ENCODE results near the gene PNKD.

The PNKD gene

DNA sequence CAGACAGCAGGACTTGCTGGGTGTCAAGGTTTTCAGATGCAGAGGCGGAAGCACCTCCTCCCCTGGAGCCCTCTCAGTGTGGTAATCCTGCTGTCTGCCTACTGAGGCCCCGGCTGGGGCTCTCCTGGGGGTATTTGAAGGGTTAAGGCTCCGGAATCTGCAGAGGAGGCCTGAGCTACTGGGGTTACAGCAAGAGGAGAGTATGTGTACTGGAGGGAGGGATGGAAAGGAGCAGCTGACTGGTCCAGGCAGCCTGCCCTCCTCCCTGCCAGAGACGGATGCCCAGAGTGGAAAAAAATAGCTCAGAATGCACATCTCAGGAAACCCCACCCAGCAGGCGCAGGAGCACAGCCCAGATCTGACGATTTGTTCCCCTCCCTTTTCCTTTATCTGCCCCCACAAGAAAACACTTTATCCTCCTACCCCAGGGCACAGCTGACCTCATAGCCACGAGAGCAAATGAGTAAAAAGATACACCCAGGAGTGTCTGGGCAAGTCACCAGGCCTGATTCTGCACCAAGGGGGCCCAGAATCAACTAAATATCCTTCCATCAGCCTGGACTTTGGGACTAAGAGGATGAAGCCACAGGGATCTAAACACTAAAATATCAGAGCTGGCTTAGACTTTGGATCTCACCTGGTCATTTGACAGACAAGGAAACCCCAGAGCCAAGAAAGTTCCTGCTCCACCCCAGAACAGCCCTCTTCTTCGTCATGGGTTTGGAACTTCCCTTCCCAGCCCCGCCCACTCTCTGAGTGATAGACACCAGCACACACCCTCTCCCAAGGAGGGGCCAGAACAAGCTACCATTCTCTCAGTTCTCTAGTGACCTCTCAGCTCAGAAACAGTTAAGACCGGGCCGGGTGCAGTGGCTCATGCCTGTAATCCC is 16.5 kb downstream of the PNKD start:
- no peaks in the 10 kb centered on the region for H3K9me3 ChIP-seq (replicated peaks in 1 of 11)
- H3K9ac ChIP-seq, result peak overlapping the region; percentile 71 to 84 (median 79)
- H3K36me3 ChIP-seq, result peaks cover 0 to 51% (median 4%) of the 10 kb centered on the region in 11 experiments; a peak in 9 of 22 replicates
- peaks cover 82 to 98% (median 93%) of the 10 kb centered on the region in 10 experiments for H3K4me1 ChIP-seq
- H3K27me3 ChIP-seq, result no peaks in the 10 kb centered on the region
- H3K4me3 ChIP-seq, result peak overlapping the region; percentile 46 to 70 (median 60)
- TF ChIP-seq Cebpa-rat (IDR thresholded peaks at IDR 0.05), result peak in 1 of 11 experiments; percentile 49; a peak in 1 of 22 replicates
- H3K4me2 ChIP-seq, result peak overlapping the region; percentile 85 to 99 (median 95)
- peak overlapping the region; percentile 78 to 93 (median 87) for H3K27ac ChIP-seq
- H4K20me1 ChIP-seq, result peaks cover 0 to 95% (median 0%) of the 10 kb centered on the region in 11 experiments; a peak in 9 of 22 replicates

DNA sequence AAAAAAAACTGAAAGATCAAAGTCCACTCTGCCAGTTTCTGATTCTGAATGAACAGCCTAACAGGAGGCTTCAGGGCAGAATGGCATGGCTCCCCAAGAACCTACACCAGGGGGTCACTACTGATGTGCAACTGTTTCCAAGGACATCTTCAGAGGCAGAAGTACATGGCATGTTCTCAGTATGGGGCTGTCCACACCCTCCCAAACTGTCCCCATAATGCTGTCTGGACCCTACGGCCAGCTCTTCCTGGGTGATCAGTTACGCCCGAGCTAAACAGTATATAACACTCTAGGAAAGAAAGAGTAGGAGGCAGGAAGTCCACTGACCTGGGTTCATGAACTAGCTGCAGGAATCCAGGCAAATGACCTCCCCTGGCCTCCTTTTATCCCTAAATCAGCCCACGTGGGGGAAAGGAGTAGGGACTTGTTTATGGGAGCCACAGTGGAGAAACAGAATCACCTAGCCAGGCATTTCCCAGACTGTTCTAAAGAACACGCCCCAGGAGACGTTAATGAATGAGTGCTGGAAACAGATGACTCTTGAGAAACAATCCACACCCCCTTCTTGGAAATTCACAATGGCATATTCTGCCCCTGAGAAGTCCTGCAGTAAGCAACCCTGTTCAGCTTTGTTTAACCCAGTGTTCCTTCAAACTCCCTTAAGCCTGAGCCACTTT is 19.5 kb downstream of the PNKD start:
- H3K4me3 ChIP-seq, result peak overlapping the region in 4 of 10 experiments; percentile 79 to 84 (median 81); a peak in 8 of 20 replicates

GRCh38 chr2:218290316-218291261 is 20.3 kb downstream of the PNKD start:
- Histone ChIP-seq H3K9me3 (replicated peaks in 1 of 11) (no peaks in the 10 kb centered on the region), H4K20me1 (peaks cover 0 to 57% (median 0%) of the 10 kb centered on the region in 11 experiments; a peak in 7 of 22 replicates), H3K4me1 (peaks cover 58 to 92% (median 76%) of the 10 kb centered on the region in 10 experiments), H3K9ac (peak overlapping the region; percentile 63 to 92 (median 83); a peak in 21 of 22 replicates), H3K27ac (peak overlapping the region; percentile 67 to 94 (median 80)), H3K4me3 (peak overlapping the region in 8 of 10 experiments; percentile 60 to 84 (median 74); a peak in 13 of 20 replicates), H3K27me3 (no peaks in the 10 kb centered on the region), H3K4me2 (peak overlapping the region; percentile 62 to 99 (median 89)), H3K36me3 (peaks cover 0 to 13% (median 0%) of the 10 kb centered on the region in 11 experiments; a peak in 4 of 22 replicates)
- no peak for TF ChIP-seq Cebpa-rat (IDR thresholded peaks at IDR 0.05)

More for the DNA sequence above, 19.5 kb downstream of the PNKD start:
- peak overlapping the region in 7 of 11 experiments; percentile 72 to 92 (median 87); a peak in 9 of 22 replicates for H3K9ac ChIP-seq
- peaks cover 0 to 21% (median 0%) of the 10 kb centered on the region in 11 experiments; a peak in 4 of 22 replicates for H3K36me3 ChIP-seq
- peak overlapping the region; percentile 62 to 99 (median 89) for H3K4me2 ChIP-seq
- peaks cover 0 to 65% (median 0%) of the 10 kb centered on the region in 11 experiments; a peak in 7 of 22 replicates for H4K20me1 ChIP-seq
- H3K4me1 ChIP-seq, result peaks cover 66 to 98% (median 83%) of the 10 kb centered on the region in 10 experiments
- TF ChIP-seq Cebpa-rat (IDR thresholded peaks at IDR 0.05), result no peak
- peak overlapping the region in 10 of 11 experiments; percentile 67 to 94 (median 82); a peak in 17 of 22 replicates for H3K27ac ChIP-seq
- H3K9me3 ChIP-seq (replicated peaks in 1 of 11), result no peaks in the 10 kb centered on the region
- no peaks in the 10 kb centered on the region for H3K27me3 ChIP-seq

DNA sequence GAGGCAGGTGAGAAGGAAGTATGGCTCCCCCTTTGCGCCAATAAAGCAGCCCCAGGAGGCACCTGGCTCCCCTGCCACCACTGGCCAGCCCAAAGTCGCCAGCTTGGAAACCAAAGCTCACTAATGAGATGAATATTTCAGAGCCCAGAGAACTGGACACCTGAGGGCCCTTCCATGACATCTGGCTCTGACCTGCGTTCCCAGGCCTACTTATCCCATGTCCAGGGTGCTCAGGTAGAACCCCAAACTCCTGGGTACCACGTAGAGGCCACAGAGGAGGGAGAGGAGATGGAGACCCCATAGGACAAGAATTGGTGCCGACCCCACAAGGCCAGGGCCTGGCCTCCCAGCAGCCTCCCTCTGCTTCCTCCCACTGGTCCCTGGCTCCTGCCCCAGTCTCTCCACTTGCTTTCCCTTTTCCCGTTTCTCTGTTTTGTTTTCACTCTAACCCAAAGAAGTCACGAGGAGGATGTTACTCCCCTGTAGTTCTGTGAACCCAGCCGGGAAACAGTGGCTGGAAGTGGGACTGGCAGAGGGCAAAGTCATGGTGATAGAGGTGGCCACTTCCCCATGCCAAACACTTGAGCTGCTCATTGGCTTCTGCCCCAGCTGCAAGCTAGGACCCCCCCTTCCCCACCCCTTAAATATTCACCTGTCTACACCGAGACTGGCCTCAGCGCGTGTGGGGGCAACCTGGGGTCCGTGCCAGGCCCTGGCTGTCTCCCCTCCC is 21.2 kb downstream of the PNKD start:
- peak overlapping the region; percentile 62 to 99 (median 89) for H3K4me2 ChIP-seq
- no peaks in the 10 kb centered on the region for H3K27me3 ChIP-seq
- peaks cover 0 to 48% (median 0%) of the 10 kb centered on the region in 11 experiments; a peak in 7 of 22 replicates for H4K20me1 ChIP-seq
- peaks cover 49 to 83% (median 67%) of the 10 kb centered on the region in 10 experiments for H3K4me1 ChIP-seq
- no peak for TF ChIP-seq Cebpa-rat (IDR thresholded peaks at IDR 0.05)
- H3K9me3 ChIP-seq (replicated peaks in 1 of 11), result no peaks in the 10 kb centered on the region
- H3K27ac ChIP-seq, result peak overlapping the region; percentile 67 to 94 (median 80)
- peaks cover 0 to 8% (median 0%) of the 10 kb centered on the region in 11 experiments; a peak in 2 of 22 replicates for H3K36me3 ChIP-seq
- H3K4me3 ChIP-seq, result peak overlapping the region; percentile 56 to 84 (median 68)
- H3K9ac ChIP-seq, result peak overlapping the region; percentile 63 to 92 (median 83)

GRCh38 chr2:218292048-218293014 is 22.0 kb downstream of the PNKD start, which contains the start of gene TMBIM1:
TSS of gene TMBIM1 (minus strand) at chr2:218292503. CDS start at chr2:218282141, 10,362 bp downstream.
- H3K27me3 ChIP-seq, result no peaks in the 10 kb centered on the region
- H3K4me3 ChIP-seq, result peak within 1 kb of the TSS; percentile 56 to 84 (median 68)
- H4K20me1 ChIP-seq, result peaks cover 0 to 40% (median 0%) of the 10 kb centered on the region in 11 experiments; a peak in 6 of 22 replicates
- peaks cover 41 to 77% (median 64%) of the 10 kb centered on the region in 10 experiments for H3K4me1 ChIP-seq
- peaks cover 0 to 8% (median 0%) of the 10 kb centered on the region in 11 experiments; a peak in 2 of 22 replicates for H3K36me3 ChIP-seq
- peak in 1 of 11 experiments; percentile 49; a peak in 2 of 22 replicates for TF ChIP-seq Cebpa-rat (IDR thresholded peaks at IDR 0.05)
- peak within 1 kb of the TSS; percentile 62 to 99 (median 89) for H3K4me2 ChIP-seq
- H3K9me3 ChIP-seq (replicated peaks in 1 of 11), result no peaks in the 10 kb centered on the region
- H3K27ac ChIP-seq, result peak within 1 kb of the TSS; percentile 67 to 94 (median 80)
- peak within 1 kb of the TSS; percentile 63 to 92 (median 83) for H3K9ac ChIP-seq

- no peak overlapping the region for H3K4me3 ChIP-seq
- no peak overlapping the region for H3K9ac ChIP-seq
- peaks cover 0 to 4% (median 0%) of the 10 kb centered on the region in 11 experiments; a peak in 2 of 22 replicates for H3K36me3 ChIP-seq
- no peaks in the 10 kb centered on the region for H3K27me3 ChIP-seq
- H4K20me1 ChIP-seq, result peaks cover 0 to 25% (median 0%) of the 10 kb centered on the region in 11 experiments; a peak in 6 of 22 replicates
- H3K27ac ChIP-seq, result peak overlapping the region in 2 of 11 experiments; percentile 20 to 94; a peak in 3 of 22 replicates
- TF ChIP-seq Cebpa-rat (IDR thresholded peaks at IDR 0.05), result no peak
- peaks cover 33 to 70% (median 52%) of the 10 kb centered on the region in 10 experiments for H3K4me1 ChIP-seq
- H3K4me2 ChIP-seq, result peak overlapping the region in 7 of 11 experiments; percentile 74 to 99 (median 96); a peak in 11 of 22 replicates
- no peaks in the 10 kb centered on the region for H3K9me3 ChIP-seq (replicated peaks in 1 of 11)
Measured at GRCh38 chr2:218293715-218294429, 23.6 kb downstream of the PNKD start.
